Lower leg skin (tissue), 4 donors: ENCODE measurements around the gene SHROOM3. TPM values are rescaled to one million over a fixed set of nuclear protein-coding genes. Genes with fewer than 3 reads are reported as not detected.

Experiments
- DNase-seq, 2 donors: peaks; one replicate each; pipeline ENCODE4 v3.0.0-alpha.2; 2019; ENCODE audit warnings: low spot score in 2 of 2
- H3K4me3 ChIP-seq: fragments of 200-600 bp; sonication (generic); 2 replicates; pipeline ENCODE4 v1.5.1; 2017; ENCODE audit warnings: mild to moderate bottlenecking, low read depth; ENCODE audit not compliant: poor library complexity, severe bottlenecking
- POLR2A ChIP-seq, 2 donors: fragments of 450-650 bp; IDR thresholded peaks; one replicate each; pipeline ENCODE4 v1.6.1; 2016 to 2017; ENCODE audit warnings: antibody characterized with exemption in 2 of 2, mild to moderate bottlenecking in 1 of 2, moderate library complexity in 1 of 2
- WGBS, 2 donors: methylation state at CpG; one replicate each; pipeline ENCODE4 v1.1.5; 2018; 5-methylcytosine and 5-hydroxymethylcytosine counted together
- intact Hi-C: fragments of 100-400 bp; cut with DNase I; formaldehyde crosslinking; loops from one replicate; pipeline ENCODE4 v1.15.0; 2023; ENCODE audit warnings: low total_unique reads
- total RNA-seq, 4 donors: library from RNA; depleted of rRNA; stranded (reverse); fragments of >200 nt; gene quantifications; one replicate each; pipeline ENCODE4 v1.1.0, GENCODE V29; 2016
- TF ChIP-seq, protein P1 (sequence below), 3 donors: fragments of 450-650 bp; IDR thresholded peaks; one replicate each; pipeline ENCODE4 v1.5.1; 2016; ENCODE audit warnings: antibody characterized with exemption in 3 of 3, mild to moderate bottlenecking in 3 of 3, moderate library complexity in 2 of 3

SHROOM3 gene
- total RNA-seq, 4 donors from 2014 or later = 37.7 to 88.8 (median 44.0) TPM

DNA sequence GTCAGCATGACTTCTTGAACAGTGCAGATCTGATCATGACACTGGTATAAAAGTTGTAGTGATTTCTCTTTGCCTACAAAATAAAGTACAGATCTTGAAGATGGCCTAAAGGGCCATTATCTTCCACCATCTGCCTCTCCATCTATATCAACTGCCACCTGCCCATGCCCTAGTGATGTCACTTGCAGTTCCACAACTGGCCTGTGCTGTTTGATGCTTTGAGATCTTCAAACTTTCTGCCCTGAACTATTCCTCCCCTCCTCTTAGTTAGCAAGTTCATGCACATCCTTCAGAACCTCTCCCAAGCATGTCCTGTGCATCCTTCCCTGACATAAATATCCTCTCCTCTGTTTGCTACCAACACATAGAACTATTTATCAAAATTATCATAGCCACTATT is 245.9 kb downstream of the SHROOM3 start:
- no peak for DNase-seq
- intact Hi-C loops = no loop called here
- TF ChIP-seq, protein P1, sequence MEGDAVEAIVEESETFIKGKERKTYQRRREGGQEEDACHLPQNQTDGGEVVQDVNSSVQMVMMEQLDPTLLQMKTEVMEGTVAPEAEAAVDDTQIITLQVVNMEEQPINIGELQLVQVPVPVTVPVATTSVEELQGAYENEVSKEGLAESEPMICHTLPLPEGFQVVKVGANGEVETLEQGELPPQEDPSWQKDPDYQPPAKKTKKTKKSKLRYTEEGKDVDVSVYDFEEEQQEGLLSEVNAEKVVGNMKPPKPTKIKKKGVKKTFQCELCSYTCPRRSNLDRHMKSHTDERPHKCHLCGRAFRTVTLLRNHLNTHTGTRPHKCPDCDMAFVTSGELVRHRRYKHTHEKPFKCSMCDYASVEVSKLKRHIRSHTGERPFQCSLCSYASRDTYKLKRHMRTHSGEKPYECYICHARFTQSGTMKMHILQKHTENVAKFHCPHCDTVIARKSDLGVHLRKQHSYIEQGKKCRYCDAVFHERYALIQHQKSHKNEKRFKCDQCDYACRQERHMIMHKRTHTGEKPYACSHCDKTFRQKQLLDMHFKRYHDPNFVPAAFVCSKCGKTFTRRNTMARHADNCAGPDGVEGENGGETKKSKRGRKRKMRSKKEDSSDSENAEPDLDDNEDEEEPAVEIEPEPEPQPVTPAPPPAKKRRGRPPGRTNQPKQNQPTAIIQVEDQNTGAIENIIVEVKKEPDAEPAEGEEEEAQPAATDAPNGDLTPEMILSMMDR (IDR thresholded peaks at IDR 0.05) = no peak
- TF ChIP-seq POLR2A (IDR thresholded peaks at IDR 0.05) = no peak
- H3K4me3 ChIP-seq = no peak overlapping the region

DNA sequence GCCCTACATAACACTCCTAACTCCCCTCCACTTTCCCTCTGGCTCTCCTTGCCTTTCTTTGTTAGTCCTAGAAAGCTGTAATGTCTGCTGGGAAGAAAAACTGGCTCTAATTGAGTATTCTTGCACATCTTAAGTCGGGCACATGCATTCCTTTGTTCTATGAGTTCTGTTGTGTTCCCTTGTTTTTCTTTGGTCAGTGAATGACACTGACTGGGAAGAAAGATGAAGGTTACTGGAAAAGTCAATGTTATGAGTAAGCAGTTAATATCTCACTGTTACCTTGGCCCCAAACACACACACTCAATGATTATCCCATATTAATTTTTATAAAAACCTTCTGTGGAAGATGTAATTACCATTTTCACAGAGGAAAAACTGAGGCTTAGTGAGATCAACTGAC is 247.0 kb downstream of the SHROOM3 start:
- no peak overlapping the region for H3K4me3 ChIP-seq
- WGBS, 2 donors = 59 to 62% methylated on average over 1 of the region's 1 CpG
- intact Hi-C loops = no loop called here
- no peak for DNase-seq
- TF ChIP-seq, protein P1 (IDR thresholded peaks at IDR 0.05) = no peak
- TF ChIP-seq POLR2A (IDR thresholded peaks at IDR 0.05) = no peak

DNA sequence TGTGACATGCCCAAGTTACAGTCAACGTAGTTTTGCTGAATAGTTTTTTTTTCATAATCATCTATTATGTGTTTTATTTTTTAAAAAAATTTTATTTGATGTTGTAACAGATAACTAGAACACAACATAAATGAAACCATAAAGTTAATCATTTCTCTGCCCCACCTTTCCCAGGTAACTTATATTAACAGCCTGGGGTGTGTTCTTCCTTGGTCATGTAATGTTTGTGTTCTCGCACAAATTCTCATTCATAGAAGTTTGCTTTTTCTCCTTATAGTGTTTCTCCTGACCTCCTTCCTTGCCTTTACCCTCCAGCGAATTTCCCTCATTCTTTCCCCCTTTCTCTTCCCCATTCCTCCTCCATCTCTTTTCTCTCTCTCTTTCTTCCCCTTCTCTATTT is 248.1 kb downstream of the SHROOM3 start:
- H3K4me3 ChIP-seq = no peak overlapping the region
- 72 to 81% methylated on average over 3 of the region's 3 CpGs for WGBS, 2 donors
- DNase-seq = no peak
- TF ChIP-seq, protein P1 (IDR thresholded peaks at IDR 0.05) = no peak
- TF ChIP-seq POLR2A (IDR thresholded peaks at IDR 0.05) = no peak
- intact Hi-C loops = no loop called here

DNA sequence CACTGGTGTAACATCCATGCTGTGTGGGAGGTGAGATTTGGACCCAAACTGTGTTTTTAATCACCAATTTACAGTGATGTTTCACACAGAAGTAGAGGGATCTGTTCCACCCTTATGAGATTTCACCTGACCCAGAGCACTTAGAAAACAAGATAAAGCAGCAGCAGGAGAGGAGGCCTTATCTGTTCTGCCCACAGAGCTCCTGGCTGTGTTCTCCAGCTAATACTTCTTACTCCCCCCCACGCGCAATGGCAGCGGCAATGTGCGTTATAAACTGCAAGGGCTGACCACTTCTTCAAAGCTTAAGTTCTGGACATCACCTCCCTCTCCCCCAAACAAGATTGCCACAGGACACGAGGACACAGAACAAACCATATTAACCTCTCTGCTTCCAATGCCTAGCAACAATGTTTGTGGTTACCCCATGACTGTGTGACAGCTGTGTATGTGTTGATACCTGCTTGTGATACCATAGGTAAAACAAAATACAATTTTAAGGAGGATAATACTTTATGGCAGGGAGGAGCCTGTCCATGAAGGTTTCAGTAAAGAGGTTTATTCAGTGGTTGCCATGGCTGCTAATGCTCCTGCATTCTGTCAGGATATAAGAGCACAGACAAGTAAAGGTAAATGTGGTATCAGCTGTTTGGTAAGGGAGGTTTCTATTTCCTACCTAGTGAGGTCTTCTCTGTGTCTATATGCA is 252.9 kb downstream of the SHROOM3 start:
- TF ChIP-seq POLR2A (IDR thresholded peaks at IDR 0.05) = no peak
- TF ChIP-seq, protein P1 (IDR thresholded peaks at IDR 0.05) = no peak
- no peak overlapping the region for H3K4me3 ChIP-seq
- DNase-seq = no peak
- intact Hi-C loops = no loop called here
- WGBS, 2 donors = 70 to 80% methylated on average over 5 of the region's 5 CpGs

DNA sequence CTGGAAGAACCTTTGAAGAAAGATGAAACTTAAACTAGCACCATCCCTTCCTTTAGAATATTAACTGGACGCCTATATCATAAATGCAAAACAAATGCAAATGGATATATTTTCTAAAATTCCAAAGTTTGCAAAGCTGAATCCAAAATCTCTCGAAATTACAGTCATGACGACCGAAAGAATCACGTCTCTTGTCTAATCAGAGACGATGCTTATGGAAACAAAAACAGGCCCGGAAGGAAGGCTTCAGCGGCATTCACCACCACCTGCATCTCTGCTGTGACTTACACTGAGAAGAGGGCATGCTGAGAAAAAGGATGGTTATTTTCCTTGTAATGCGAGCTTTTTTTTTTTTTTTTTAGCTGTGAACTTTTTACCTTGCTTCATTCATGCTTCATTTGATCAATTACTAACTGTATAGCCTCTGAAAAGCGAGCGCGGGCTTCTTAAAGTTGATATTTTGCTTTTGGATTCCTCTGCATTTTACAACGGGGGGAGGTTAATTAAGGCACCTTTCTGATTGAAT is 253.7 kb downstream of the SHROOM3 start:
- no peak for TF ChIP-seq POLR2A (IDR thresholded peaks at IDR 0.05)
- TF ChIP-seq, protein P1 (IDR thresholded peaks at IDR 0.05) = no peak
- intact Hi-C loops = no loop called here
- 32 to 44% methylated on average over 13 of the region's 13 CpGs for WGBS, 2 donors
- DNase-seq = no peak
- no peak overlapping the region for H3K4me3 ChIP-seq
